Stimulated activated CD8-positive, alpha-beta memory T cell treated with anti-CD3 and anti-CD28 coated beads, Interleukin-7, amount 100 ng/mL, for 48 hours (primary cell): ENCODE measurements around the gene MSL2.
"Not testable (repeated sequence)": the region's sequence is repeated elsewhere in the genome, so short reads cannot be mapped to it uniquely, and the experiment has no call there.

Experiments used
- DNase-seq, 2 donors: peaks; one replicate each; pipeline ENCODE4 v3.0.0-alpha.2; 2020; ENCODE audit warnings: low read depth in 1 of 2; ENCODE audit errors: extremely low read depth in 1 of 2

MSL2 gene

GRCh38 chr3:136193278-136194054 is 2.7 kb downstream of the MSL2 start:
- DNase-seq, result no peak

DNA sequence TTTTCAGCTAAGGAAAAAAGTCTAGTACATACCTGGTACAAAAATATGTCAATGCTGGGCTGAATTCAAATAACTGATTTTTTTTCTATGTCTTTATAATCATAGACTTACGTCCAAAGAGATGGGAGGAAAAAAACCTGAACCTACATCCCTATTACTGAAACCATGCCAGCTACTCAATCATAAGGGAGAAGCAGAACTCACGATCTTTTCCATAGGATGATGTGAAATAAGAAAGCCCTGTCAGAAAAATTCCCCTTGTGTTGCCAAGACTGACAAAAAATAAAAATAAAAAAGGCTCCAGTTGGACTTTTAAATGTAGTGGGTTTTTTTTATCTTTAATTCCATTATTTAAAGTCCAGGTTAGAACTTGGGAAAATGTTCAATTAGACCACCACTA is 3.3 kb downstream of the MSL2 start:
- DNase-seq, result no peak

GRCh38 chr3:136192195-136192594 is 3.9 kb downstream of the MSL2 start:
- not testable (repeated sequence) for DNase-seq

DNA sequence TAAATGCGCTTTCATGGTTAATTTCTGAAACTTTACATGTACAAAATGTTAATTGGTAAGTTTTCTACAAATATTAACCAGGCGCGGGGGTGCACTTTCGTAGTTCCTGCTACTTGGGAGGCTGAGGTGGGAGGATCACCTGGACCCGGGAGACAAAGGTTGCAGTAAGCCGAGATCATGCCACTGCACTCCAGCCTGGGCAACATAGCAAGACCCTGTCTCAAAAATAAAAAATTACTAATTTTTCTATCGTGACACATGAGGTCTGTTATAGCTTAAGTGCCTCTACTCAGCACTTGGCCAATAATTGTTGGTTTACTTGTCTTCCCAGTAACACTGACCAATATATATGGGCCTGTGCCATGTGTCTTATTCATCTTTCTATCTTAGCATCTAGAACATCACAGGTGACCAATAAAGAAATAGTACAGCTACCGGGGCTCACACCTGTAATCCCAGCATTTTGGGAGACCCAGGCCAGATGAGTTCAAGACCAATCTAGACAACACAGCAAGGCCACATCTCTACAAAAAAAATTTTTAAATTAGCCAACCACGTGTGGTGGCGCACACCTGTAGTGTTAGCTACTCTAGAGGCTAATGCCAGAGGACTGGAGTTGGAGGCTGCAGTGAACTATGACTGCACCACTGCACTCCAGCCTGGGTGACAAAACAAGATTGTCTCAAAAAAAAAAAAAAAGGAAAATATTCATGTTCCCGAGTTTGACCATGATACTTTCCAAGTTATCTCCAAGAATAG is 6.1 kb downstream of the MSL2 start:
- DNase-seq, result no peak

DNA sequence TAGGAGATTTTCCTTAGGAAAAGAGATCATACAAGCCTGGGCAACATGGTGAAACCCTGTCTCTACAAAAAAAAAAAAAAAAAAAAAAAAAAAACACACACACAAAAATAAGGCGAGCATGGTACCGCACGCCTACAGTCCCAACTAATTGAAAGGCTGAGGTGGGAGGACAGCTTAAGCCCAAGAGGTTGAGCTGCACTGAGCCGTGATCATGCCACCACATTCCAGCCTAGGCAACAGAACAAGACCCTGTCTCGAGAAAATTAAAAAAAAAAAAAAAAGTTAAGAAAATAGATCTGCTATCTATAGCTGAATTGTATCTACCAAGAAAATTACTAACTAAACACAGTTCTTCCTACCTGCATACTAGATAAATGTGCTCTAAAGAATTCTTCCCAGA is 7.1 kb downstream of the MSL2 start:
- DNase-seq, result no peak

DNA sequence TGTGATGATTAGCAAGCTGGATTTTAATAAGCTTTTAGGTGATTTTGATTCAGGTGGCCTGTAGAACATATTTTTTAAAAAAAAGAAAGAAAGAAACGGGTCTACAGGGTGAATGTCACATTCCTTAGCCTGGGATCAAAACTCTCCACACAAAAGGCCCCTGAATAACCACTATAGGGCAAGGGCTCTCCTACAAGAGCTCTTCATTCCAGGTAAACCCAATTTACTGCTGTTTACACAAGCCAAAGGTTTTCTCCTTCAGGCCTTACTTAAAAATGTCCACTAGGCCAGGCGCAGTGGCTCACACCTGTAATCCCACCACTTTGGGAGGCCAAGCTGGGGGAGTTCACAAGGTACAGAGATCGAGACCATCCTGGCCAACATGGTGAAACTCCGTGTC is 8.3 kb downstream of the MSL2 start:
- DNase-seq, result no peak

GRCh38 chr3:136186846-136187245 is 9.3 kb downstream of the MSL2 start:
- no peak for DNase-seq

DNA sequence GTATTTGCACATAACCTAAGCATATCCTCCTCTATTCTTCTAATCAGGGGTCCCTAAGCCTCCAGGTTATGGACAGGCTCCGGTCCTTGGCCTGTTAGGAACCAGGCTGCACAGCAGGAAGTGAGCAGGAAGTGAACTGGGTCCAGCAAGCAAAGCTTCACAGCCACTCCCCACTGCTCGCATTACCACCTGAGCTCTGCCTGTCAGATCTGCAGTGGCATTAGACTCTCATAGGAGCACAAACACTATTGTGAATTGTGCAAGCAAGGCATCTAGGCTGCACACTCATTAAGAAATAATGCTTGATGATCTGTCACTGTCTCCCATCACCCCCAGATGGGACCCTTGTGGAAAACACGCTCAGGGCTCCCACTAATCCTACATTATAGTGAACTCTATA is 9.8 kb downstream of the MSL2 start:
- no peak for DNase-seq

GRCh38 chr3:136184703-136185102 is 11.4 kb downstream of the MSL2 start:
- DNase-seq, result no peak

DNA sequence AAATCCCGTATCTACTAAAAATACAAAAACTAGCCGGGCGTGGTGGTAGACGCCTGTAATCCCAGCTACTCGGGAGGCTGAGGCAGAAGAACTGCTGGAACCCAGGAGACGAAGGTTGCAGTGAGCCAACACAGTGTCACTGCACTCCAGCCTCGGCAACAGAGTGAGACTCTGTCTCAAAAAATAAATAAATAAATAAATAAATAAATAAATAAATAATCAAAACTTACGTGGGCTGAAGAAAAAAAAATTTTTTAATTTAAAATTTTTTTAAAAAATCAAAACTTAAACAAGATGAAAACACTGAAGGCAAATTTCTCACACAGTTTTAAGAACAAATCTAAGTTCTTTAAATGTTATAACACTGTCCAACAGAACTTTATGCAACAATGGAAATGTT is 14.4 kb downstream of the MSL2 start:
- no peak for DNase-seq

DNA sequence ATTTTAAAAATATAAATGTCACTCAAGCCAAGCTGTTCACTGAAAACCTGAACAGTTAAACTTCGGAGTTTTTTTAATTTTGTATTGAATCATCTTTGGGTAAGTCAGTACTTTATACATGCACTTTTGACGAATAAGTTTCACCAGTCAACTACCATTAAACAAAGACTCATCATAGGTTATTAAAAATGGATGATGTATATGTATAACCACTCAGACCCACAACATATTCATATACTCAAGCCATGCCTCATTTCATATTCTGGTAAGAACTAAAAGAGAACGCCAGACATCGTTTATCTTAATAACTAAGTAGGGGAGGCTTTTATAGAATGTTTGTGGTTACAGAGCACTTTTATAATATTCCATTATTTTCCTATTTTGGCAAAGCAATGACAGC is 18.3 kb downstream of the MSL2 start:
- no peak for DNase-seq

GRCh38 chr3:136173939-136174490 is 22.1 kb downstream of the MSL2 start:
- DNase-seq, result no peak

DNA sequence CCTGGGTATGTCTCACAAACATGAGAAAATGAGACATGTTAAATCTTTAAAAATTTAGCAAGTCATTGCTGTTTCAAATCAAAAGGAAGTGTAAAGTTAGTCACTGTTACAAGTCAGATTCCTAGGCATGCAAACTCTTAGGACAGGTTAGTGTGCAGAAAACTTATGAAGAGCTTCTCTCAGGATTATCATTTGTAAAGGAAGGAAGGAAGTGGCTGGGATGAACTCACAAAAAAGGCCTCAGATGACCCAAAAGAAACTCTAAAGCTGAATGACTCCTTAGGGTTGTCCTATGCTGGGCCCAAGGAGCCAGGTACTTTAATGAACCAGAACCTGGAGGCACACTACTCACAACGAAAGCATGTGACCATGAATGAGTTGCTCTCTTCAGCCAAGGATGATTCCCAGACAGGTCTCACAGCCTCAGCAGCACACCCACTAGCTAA is 25.0 kb downstream of the MSL2 start:
- no peak for DNase-seq

- not testable (repeated sequence) for DNase-seq
These were observed 27.9 kb downstream of the MSL2 start for GRCh38 chr3:136168236-136168635.

DNA sequence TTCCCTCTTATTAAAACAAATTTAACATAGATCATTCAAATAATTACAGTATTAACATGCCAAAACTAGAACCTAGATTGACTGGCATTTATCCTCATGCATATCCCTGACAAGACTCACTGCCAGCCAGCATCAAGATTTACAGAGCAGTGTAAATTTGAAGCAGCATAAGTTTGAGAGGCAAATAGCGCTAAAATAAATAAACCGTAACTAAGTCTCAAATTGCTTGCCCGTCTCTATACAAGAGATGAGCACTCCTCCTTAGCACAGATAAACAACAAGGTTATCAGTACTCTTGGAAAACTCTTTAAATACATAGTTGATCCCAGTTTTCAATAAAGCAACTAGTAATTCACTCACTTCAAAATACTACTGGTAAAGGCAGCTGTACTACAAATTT is 29.6 kb downstream of the MSL2 start:
- DNase-seq, result no peak

DNA sequence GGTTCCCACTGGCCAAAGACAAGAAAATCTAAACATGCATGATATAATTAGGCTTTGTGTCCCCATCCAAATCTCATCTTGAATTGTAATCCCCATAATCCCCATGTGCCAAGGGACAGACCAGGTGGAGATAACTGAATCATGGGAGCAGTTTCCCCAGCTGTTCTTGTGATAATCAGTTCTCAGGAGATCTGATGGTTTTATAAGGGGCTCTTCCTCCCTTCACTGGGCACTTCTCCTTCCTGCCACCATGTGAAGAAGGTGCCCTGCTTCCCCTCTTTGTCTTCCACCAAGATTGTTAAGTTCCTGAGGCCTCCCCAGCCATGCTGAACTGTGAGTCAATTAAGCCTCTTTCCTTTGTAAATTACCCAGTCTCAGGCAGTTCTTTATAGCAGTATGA is 32.5 kb downstream of the MSL2 start:
- not testable (repeated sequence) for DNase-seq

DNA sequence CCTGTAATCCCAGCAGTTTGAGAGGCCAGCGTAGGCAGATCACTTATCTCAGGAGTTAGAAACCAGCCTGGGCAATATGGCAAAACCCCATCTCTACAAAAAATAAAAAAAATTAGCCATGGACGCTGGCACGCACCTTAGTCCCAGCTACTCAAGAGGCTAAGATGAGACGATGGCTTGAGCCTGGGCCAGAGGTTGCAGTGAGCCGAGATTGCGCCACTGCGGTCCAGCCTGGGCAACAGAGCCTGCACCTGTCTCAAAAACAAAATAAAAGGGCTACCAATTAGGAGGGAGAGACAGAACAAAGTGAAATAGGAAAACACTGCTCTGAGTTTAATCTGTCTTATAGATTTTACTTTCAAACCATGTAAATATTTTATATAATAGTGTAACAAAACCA is 33.8 kb downstream of the MSL2 start:
- no peak for DNase-seq

GRCh38 chr3:136161516-136161915 is 34.6 kb downstream of the MSL2 start:
- no peak for DNase-seq

DNA sequence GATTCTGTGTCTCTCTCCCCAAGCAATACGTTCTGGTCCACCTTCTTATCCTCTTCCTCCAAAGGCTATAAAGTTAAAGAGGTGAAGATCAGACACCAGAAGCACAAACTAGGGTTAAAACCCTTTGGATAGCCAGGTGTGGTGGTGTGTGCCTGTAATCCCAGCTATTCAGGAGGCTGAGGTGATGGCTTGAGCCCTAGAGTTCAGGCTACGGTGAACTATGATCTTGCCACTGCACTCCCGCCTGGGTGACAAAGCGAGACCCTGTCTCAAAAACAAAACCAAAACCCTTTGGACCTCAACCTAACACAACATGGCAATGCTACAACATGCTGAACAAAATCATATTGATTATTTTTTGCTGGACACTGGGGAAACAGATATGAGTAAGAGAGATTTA is 43.2 kb downstream of the MSL2 start:
- DNase-seq, result no peak

GRCh38 chr3:136152176-136152843 is 43.8 kb downstream of the MSL2 start:
- no peak for DNase-seq

DNA sequence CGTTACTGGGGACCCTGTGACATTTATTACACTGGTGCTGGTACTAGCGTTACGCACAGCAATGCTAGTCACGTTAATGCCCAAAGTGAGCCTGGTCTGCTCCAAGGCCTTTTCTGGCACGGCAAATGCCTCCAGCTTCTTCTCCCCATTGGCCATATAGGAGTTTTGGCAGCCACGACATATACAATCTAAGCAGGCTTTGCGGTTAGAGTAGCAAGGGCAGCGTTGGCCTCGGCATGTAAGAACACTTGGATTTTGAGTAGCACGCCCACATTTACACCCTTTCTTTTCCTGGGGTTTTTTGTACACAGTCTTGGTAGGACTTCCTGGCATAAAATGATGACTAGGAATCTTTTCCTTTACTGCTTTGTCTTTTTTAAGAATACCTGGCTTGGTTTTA is 44.9 kb downstream of the MSL2 start:
- DNase-seq, result no peak

GRCh38 chr3:136149667-136150066 is 46.5 kb downstream of the MSL2 start:
- DNase-seq, result no peak
